ENCODE results near the gene ATP4B.

DNA sequence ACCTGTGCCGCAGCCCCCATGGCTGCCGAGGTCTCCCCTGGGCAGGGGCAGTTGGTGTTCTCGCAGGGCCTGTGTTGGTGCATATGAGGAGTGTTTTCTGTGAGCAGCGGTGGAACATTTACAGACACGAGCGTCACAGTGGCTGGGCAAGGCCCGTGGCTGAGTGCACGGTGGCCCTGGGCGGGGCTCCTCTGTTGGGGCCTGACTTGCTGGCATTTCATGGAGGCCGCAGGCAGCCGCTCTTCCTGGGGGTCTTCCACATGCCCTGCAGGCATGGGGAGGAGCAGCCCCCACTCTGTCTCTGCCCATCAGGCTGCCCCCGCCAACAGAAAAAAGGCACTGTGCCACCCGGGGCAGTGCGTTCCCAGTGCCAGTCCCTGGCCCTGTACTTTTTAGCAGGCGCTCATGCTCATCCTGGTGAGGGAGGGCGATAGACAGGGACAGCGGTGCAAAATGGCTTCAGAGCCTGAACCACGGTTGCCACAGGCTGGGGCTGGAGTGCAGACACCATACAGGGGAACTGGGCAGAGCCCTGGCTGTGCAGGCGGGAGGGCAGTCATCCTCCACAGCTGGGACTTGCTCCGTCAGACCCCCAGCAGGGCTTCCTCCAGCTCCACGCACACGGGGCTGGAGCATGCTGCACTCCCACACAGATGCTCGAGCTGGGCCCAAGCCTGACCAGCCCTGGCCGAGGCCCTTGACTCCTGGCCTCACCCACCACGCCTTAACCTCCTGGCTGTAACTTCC, 49.9 kb downstream of the ATP4B start:
- TF ChIP-seq, protein P1, sequence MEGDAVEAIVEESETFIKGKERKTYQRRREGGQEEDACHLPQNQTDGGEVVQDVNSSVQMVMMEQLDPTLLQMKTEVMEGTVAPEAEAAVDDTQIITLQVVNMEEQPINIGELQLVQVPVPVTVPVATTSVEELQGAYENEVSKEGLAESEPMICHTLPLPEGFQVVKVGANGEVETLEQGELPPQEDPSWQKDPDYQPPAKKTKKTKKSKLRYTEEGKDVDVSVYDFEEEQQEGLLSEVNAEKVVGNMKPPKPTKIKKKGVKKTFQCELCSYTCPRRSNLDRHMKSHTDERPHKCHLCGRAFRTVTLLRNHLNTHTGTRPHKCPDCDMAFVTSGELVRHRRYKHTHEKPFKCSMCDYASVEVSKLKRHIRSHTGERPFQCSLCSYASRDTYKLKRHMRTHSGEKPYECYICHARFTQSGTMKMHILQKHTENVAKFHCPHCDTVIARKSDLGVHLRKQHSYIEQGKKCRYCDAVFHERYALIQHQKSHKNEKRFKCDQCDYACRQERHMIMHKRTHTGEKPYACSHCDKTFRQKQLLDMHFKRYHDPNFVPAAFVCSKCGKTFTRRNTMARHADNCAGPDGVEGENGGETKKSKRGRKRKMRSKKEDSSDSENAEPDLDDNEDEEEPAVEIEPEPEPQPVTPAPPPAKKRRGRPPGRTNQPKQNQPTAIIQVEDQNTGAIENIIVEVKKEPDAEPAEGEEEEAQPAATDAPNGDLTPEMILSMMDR (conservative IDR thresholded peaks at IDR 0.05; ENCODE audit: low read depth, low read length), result no peak
- TF ChIP-seq EZH2phosphoT487 (IDR thresholded peaks at IDR 0.05; ENCODE audit: borderline replicate concordance, low read length) (no peak), EZH2 (IDR thresholded peaks at IDR 0.05; ENCODE audit: low read length, unreplicated experiment) (no peak)
